CD4-positive, alpha-beta T cell treated with Interleukin-6 at 100 ng/mL for 8 hours (primary cell): Measurements from ENCODE around the gene ANO6.
"Not testable (repeated sequence)": the region's sequence is repeated elsewhere in the genome, so short reads cannot be mapped to it uniquely, and the experiment has no call there.

Source experiments
- DNase-seq: peaks from one replicate; pipeline ENCODE4 v3.0.0-alpha.2; 2020; ENCODE audit warnings: mixed read lengths, low spot score

Gene ANO6

DNA sequence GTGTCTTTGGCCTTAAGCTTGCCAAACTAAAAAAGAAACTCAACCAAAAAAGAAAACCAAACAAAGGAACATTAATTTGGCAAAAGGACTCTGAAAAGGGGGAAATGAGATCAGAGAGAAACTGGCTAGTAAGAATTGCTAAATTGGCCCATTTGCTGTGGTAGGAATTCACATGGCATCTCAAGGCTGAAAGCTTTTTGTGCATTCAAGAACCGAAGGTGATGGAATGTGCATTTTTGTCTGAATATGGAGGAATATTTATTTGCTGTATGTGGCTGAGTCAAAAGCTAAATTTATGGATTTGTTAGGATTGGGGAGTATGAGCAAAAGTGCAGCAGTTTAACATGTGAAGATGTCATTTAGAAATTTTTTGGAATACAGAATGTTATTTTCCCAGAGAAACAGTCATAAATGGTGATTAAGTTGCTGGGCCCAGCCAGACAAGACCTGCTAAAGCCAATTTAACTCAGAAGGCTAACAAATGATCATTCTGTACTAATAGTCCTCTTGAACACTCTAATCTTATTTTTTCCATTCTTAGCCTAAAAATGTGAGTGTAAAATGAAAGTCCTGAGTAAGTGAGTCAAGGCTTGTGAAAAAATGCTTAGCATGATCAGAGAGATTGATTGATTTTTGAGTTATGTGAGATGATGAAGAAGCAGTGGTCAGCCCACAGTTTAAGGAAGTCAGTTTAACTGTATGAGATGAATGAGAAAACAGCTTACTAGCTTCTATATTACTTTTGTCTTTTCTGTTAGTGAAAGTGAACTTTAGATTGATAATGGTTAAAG, 94.1 kb downstream of the ANO6 start:
- no peak for DNase-seq

DNA sequence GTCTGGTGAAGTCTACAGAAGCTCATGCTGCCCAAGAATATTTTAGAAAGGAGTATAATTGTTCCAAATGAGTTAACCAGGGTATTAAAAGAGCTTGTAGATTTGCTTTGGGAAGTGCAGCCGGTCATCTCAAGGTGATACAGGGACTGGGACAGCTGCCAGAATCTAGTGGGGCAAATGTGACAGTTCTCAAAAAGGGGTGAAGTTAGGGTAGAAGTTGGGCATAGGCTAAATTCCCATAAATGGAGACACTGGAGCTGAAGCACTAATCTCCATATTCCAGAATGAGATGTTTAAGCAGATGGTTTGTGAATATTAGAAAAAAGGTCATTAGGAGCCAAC, 94.7 kb downstream of the ANO6 start:
- DNase-seq, result no peak

DNA sequence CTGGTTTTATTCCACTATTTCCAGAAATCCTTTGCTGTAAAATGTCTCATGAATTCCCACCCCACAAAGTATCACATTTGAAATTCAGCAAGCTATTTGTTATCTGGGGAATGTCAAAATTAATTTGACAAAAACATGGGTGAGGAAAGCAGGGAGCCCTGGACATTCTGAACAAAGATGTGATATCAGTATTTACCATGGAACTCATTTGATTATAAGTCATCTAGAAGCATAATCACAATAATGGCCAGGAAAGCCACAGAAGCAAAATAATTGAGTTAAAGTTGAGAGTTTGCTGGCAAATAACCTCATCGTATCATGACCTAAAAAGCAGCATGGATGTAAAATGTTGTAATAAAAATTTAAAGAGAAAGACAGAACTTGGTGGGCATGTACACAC, 96.1 kb downstream of the ANO6 start:
- DNase-seq, result no peak

DNA sequence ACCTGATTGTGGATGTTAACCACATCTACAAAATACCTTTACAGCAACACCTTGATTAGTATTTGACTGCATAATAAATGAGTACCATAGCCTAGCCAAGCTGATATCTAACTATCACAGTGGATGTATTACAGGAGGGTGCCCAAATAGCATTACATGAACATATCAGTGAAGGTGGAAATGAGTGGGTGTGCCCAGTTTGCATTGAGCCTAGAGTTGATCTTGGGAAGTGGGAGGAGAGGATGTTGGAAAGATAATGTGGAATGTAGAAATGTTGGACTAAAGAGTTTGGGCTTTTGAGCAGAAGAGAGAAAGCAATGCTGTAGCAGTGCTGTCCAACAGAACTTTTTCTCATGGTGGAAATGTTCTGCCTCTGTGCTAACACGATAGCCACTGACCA, 98.9 kb downstream of the ANO6 start:
- no peak for DNase-seq

DNA sequence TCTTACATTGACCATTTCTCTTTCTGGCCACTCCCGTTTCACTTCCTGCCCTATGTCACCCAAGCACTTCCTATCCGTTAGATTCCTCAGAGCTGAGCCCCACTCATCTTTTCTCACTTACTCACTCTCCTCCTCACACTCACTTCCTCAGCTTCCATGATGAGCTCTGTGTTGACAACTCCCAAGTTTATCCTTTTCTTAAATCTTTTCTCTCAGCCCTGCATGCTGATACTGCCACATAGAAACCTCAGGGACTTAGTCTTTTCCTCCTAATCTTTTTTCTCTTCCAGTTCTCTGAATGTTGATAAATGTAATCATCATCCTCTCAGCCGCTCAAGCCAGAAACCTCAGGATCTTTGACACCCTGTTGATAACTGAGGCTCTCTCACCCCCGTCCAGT, 99.6 kb downstream of the ANO6 start:
- DNase-seq, result no peak

DNA sequence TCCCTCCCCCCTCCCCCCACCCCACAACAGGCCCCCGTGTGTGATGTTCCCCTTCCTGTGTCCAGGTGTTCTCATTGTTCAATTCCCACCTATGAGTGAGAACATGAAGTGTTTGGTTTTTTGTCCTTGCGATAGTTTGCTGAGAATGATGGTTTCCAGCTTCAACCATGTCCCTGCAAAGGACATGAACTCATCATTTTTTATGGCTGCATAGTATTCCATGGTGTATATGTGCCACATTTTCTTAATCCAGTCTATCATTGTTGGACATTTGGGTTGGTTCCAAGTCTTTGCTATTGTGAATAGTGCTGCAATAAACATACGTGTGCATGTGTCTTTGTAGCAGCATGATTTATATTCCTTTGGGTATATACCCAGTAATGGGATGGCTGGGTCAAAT, 101.4 kb downstream of the ANO6 start:
- DNase-seq, result not testable (repeated sequence)

DNA sequence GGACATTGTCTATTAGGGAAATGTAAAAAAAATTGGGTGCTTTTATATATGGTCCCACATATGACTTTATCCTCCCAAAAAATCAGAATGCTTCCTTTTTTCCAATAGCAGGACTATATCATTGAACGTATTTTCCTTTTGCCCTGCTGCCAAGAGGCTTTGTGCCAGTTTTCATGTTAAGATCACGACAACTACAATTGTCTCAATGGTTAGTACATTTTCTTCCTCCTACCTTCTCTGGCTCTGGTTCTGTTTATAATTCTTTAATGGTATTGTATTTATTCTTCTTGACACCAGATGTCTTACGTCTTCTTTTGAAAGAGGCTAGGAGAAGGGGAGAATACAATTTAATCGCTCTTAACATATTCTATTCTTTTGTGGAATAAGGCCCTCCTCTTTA, 106.9 kb downstream of the ANO6 start:
- DNase-seq, result no peak

DNA sequence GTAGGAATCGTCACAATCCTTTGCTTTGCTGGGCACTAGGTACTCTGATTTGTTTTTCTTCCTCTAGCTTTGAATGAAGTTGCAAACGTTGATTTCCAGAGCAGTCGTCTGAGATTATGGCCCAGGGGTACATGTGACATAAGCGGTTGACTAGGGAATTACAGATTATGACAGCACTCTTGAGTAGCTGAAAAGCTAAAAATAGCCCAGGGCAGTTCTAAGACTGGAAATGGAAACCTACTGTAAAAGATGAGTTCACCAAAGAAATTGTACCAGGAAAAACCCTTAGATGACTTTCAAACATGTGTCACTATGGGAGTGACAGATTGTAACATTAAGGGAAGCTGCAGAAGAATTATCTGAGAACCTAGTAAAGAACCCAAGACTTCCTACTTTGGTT, 108.5 kb downstream of the ANO6 start:
- DNase-seq, result no peak

DNA sequence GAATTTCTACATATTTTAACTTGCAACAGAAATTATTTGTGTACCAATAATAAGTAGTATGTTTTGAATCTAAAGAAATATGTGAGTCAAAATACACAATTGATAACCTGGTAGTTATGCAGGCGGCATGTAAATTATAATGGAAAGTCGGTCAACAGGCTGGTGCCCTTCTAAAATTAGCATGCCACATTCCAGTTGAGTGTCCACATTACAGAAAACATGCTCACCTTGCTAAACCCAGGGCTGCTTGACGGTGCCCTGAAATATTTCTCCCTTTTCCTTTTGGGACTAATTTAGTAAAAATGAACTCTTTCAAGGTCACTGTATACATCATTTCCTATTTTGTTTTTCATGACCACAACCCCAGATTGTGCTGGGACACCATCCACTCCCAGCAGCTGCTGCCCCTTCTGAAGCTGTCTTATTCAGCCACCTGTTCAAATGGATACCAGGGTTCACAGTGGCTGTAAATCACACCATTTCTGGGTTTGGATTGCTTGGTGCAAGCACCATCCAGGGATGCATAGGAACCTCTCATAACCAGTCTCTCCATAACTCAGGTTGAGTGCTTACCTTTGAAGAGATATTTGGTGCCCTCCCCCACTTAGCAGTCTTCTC, 110.6 kb downstream of the ANO6 start:
- no peak for DNase-seq

DNA sequence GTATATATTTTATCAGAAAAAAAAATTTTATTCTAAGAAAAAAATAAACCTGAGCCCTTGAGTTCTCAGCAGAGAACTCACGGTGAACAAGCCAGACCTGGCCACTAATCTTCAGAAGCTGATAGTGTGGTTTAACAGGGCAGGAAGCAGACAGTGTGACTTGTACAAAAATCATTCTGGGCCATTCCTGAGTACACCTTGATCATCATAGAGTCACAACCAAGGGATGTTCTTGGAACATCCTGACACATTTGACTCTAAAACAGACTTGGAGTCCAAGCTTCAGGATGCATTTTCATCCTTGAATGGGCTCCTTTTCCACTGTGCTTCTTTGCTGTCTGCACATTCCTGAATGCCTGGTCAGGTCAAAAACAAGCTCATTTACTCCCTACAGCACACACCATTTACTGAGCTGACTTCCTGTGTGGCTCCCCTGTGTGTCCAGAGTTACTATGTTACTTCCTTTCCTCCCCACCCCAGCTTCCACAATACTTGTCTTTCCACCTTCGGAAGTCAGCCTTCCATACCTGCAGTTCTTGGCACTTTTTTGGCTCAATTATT, 112.0 kb downstream of the ANO6 start:
- no peak for DNase-seq

DNA sequence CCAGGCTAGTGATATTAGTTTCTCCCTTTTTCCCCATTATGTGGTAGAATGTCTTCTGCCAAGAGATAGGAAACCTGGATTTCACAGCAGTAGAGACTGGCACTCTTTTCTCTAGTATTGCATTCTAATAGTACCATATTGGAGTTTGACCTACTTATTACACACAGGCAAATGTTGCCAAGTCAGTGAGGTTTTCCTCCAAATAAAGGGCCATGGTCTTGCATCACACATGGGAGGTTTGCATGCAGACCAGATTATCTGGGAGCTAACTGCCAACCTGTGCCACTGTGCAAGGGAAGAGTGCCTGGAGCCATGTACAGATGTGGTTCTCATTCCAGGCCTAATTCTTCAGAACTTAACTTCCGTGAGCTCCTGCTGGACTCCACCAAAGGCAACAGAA, 113.3 kb downstream of the ANO6 start:
- no peak for DNase-seq

DNA sequence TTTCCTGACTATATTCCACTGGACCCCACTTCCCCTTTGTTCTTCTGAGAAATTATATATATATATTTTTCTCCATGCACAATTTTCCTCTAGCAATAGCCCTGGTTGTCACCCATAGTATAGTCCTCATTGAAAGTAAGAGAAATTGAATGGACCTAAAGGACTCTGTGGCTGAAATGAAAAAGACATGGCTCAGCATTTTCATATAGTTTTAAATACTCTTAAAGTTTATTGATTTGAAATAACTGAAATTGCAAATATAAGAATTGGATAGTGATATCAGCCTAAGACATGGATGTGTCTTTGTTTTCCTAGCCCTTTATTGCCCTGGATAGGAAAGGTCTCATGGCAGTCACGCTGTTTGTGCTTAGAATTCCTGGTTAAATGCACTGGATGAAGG, 113.8 kb downstream of the ANO6 start:
- DNase-seq, result no peak

DNA sequence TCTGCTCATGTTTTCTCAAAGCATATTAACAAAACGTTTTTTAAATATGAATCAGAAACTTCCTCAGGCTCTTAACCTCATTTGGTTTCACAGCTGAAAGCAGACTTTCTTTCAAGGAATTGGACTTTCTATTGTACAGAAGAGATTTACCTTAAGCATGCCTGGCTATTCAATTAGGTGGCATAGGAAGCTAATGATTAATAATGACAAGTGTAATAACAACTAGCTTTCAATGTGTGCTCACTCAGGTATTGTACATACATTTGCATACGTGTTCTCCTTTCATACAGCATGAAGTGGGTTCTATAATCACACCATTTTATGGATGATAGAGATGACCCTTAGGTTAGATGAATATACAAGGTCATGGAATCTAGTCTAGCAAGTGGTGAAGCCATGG, 115.7 kb downstream of the ANO6 start:
- DNase-seq, result no peak

DNA sequence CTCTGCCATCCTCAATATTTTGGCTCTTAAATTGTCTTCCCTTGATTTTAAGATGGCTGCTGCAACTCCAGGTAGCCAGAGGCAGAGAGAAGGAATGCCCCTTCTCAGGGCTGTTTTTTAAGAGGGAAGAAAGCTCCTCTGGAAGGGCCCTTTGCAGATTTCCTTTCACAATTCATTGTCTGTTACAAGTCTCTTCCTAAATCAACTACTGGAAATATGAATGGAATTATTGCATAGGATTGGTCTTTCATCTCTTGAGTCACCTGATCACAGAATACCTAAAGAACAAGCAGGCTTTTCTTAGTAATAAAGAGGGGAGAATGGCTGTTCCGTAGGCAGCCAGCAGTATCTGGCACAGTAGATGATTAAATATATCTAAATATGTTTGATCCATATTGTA, 118.5 kb downstream of the ANO6 start:
- DNase-seq, result no peak

DNA sequence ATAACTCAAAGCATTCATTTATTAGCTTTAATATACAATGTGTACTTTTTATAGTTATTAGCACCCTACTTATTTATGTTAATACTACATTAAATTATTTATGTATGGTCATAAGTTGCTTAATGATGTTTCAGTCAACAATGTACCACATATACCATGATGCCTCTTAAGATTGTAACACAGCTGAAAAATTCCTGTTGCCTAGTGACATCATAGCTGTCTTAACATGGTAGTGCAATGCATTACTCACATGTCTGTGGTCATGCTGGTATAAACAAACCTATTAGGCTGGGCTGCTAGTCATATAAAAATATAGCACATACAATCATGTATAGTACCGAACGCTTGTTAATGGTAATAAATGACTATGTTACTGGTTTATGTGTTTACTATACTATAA, 120.4 kb downstream of the ANO6 start:
- DNase-seq, result no peak

DNA sequence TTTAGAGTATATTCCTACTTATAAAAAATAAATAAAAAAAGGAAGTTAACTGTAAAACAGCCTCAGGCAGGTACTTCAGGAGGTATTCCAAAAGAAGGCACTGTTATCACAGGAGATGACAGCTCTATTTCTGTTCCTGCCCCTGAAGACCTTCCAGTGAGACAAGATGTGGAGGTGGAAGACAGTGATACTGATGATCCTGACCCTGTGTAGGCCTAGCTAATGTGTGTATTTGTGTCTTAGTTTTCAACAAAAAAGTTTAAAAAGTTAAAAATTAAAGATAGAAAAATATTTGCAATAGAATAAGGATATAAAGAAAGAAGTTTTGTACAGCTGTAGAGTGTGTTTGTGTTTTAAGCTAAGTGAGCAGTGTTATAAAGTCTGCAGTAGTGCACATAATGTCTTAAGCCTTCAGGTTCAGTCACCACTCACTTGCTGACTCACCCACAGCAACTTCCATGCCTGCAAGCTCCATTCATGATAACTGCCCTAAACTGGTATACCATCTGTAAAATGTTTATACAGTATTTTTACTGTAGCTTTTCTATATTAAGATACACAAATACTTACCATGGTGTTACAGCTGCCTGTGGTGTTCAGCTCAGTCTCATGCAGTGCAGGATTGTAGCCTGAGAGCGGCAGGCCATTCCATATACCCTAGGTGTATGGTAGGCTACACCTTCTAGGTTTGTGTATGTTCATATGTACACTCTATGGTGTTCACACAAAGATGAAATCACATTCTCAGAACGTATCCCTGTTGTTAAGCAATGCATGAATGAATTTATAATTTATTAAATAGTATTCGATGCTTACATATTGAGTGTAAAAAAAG, 121.1 kb downstream of the ANO6 start:
- DNase-seq, result no peak

DNA sequence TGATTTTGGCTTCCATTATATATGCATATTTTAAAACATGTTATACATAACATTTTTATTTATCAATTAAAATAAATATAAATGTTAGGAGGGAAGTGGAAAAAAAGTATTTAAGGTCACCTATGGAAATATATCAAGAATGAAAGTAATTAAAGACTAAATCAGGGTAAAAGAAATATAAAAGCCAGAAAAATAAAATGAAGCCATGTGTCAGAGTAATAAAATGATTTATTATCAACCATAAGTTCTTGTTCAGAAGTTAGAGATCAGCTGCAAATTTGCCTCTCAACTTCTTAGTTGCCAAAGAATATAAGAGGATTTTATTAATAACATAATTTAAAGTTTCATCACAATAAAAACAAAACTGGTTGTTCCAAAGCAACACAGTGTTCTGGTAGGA, 121.9 kb downstream of the ANO6 start:
- no peak for DNase-seq

DNA sequence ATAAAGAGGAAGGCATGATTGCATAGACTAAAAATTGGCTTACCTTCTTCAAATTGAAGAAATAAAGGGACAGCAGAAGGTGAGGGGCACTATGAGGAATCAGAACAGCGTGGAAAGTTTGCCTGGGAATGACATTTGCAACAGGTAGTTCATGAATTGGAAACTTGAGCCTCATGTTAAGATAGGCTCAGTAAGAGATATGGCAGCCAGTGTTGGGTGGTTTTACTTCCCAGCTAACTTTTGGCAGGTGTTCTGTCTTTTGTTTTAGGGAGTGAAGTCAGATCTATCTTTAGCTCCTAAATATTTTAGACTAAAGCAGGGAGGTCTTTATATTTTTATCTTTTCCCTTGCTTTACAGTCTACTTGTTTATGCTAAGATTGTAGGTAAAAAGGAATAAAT, 122.4 kb downstream of the ANO6 start:
- no peak for DNase-seq

DNA sequence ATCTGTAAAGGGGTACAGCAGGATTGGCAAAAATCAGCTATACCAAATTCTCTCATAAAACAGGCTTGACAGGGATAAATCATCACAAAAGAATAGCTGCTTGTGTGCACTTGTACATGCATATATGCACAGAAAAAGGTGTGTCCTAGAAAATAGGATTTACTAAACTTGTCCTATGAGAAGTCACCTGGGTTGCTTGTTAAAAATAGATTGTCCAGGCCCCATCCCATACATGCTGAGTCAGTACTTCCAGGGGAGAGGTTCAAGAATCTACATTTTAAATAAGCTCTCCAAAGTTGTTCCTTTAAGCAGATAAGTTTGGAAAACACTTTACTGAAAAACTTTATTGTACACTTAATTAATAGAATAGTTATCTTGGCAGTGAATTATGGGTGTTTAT, 123.1 kb downstream of the ANO6 start:
- DNase-seq, result no peak

DNA sequence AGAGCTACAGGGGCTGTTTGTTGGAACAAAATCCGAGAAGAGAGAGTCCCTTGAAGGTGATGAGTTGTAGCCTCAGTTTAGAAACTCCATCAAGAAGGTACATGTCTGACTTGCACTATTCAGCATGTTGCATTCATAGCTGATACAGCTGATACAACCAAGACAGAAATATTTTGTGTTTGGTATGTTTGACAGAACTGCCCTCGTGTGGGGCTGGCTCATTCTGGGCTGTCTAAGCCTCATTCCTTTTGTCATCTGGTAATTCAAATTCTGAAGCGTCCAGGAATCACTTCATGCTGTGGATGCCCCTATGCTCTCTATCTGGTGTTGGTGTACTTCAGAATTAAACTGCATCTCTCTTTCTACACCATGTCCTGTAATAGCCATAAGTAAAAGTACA, 126.3 kb downstream of the ANO6 start:
- no peak for DNase-seq

DNA sequence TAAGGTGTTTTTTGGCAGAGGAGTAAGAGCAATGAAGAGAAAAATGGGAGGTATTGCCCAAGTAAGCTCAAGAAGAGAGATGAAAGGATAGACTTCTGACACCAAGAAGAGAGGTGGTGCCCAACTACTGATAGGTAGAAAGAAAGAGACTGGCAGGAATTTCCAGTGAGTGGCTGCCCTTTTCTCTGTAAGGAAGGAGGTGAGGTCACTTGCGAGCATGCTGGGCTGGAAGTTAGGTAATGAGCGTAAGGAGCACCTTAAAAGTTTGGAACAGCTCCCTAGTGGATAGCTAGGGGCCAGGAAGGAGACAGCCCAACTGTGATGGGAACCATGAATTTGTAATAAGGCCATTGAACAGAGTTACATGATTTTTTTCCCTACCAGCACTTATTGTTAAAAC, 127.0 kb downstream of the ANO6 start:
- DNase-seq, result no peak

DNA sequence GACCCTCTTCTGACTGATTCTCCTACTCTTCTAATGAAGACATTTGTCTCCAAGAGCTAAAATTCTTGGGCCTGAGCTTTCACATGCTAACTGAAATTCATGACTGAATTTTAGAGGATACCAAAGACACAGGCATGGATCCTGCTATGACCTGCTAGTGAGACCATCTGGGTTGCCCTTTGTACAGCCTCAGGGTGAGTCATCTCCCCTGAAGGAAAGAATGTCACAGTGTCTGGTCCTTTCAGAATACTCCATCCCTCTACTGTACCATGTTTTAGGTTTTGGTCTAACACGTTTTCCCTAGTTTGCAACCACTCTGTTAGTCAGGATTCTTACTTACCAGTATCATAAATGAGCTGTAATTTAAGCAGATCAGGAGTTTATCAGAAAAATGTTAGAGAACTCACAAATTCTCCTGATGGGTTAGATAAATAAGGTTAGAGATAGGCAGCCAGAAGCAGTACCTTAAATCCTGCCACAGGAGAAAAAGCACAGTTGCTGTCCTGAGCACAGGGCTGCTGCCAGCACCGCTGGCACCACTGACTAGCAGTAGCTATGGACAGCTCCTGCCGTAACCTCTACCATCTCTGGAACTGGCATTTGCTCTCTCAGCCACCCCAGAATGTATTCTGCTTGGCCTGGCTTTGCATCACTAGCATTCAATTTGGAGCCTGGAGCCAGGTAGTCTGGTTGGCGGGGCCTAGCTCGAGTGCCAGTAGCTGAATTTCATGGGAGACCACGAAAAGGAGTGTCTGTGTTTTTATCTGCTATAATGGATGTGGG, 127.6 kb downstream of the ANO6 start:
- DNase-seq, result no peak
